HepG2 (cell line): ENCODE measurements around the gene TRAIP. TPM values are rescaled to one million over a fixed set of nuclear protein-coding genes. Genes with fewer than 3 reads are reported as not detected.

Source experiments
- ATAC-seq: fragments of 200-7000 bp; cut with Tn5 transposase; 3 replicates; pipeline ENCODE4 v1.9.1; 2020; ENCODE audit warnings: mild to moderate bottlenecking, moderate library complexity
- BruUV-seq: library from RNA; stranded (reverse); fragments of 400-500 nt; replicated peaks from 2 replicates; lab custom pipeline; 2021; lab: Mats Ljungman, UMichigan
- CTCF ChIA-PET: fragments of 300-600 bp; formaldehyde crosslinking; extraction: SDS; loops from one replicate; lab custom pipeline; 2021; ENCODE audit warnings: low total read pairs, inconsistent platforms, low intra/inter-chr PET ratio; lab: Yijun Ruan, JAX
- POLR2A ChIA-PET: fragments of 350-600 bp; sonication (Branson Sonifier 250); formaldehyde crosslinking; loops from one replicate; lab custom pipeline; 2020; ENCODE audit warnings: antibody characterized with exemption, inconsistent platforms; lab: Yijun Ruan, JAX
- DNase-seq: peaks from one replicate; pipeline ENCODE4 v3.0.0-alpha.2; 2015; ENCODE audit warnings: low spot score
- FAIRE-seq: peaks from 3 replicates; lab custom pipeline; 2011; peaks lifted over from hg19 to GRCh38; lab: Jason Lieb, UNC
- H2AFZ ChIP-seq: one replicate; pipeline ENCODE4 v1.6.1; 2011; ENCODE audit warnings: low read length, inconsistent platforms
- H3K27ac ChIP-seq: fragments of 300-600 bp; 3 replicates; pipeline ENCODE4 v1.8.0; 2011; ENCODE audit warnings: mixed run types, mild to moderate bottlenecking, mixed read lengths, low read length, inconsistent platforms; ENCODE audit not compliant: insufficient read depth; ENCODE audit errors: extremely low read length
- H3K27me3 ChIP-seq, 2 experiments: fragments of 200-600 bp in 1 of 2; 2 replicates in 1 of 2; 3 replicates in 1 of 2; pipeline versions ENCODE4 v1.6.0 to v1.8.0; 2011; ENCODE audit warnings: low read length in 2 of 2, mild to moderate bottlenecking in 2 of 2, moderate library complexity in 2 of 2, inconsistent platforms in 1 of 2; ENCODE audit not compliant: insufficient read depth in 2 of 2, control insufficient read depth in 1 of 2
- H3K36me3 ChIP-seq, 2 experiments: fragments of 200-600 bp in 1 of 2; replicated peaks in 1 of 2; 2 replicates in 1 of 2; 3 replicates in 1 of 2; pipeline versions ENCODE4 v1.5.1 to v1.8.0; 2011; ENCODE audit warnings: low read length in 2 of 2, inconsistent platforms in 1 of 2; ENCODE audit not compliant: insufficient read depth in 2 of 2, control insufficient read depth in 1 of 2
- H3K4me1 ChIP-seq: 2 replicates; pipeline ENCODE4 v1.5.1; 2012; ENCODE audit warnings: low read length, inconsistent platforms; ENCODE audit not compliant: insufficient read depth
- H3K4me2 ChIP-seq: 2 replicates; pipeline ENCODE4 v1.6.0; 2011; ENCODE audit warnings: low read depth, low read length, inconsistent platforms
- H3K4me3 ChIP-seq, 3 experiments: fragments of 200-600 bp in 1 of 3; sonication (generic), shearing (Covaris generic) in 1 of 3; replicated peaks in 1 of 3; 2 replicates each; pipeline ENCODE4 v1.5.1; 2011 to 2016; ENCODE audit warnings: low read length in 3 of 3, inconsistent platforms in 2 of 3, low read depth in 2 of 3, mild to moderate bottlenecking in 2 of 3, control low read depth in 1 of 3, mixed read lengths in 1 of 3; ENCODE audit not compliant: insufficient read depth in 1 of 3
- H3K79me2 ChIP-seq: one replicate; pipeline ENCODE4 v1.6.1; 2011; ENCODE audit warnings: low read length, inconsistent platforms; ENCODE audit not compliant: insufficient read depth
- H3K9ac ChIP-seq: 2 replicates; pipeline ENCODE4 v1.6.0; 2011; ENCODE audit warnings: mild to moderate bottlenecking, low read depth, low read length, inconsistent platforms; ENCODE audit not compliant: insufficient read depth
- H3K9me3 ChIP-seq: 2 replicates; pipeline ENCODE4 v1.5.1; 2012; ENCODE audit warnings: mild to moderate bottlenecking, low read length
- H4K20me1 ChIP-seq: 2 replicates; pipeline ENCODE4 v1.6.0; 2011; ENCODE audit warnings: inconsistent platforms, mild to moderate bottlenecking, low read length, moderate library complexity; ENCODE audit not compliant: insufficient read depth
- CTCF ChIP-seq: sonication (generic); formaldehyde crosslinking; IDR thresholded peaks from 2 replicates; pipeline ENCODE4 v1.5.0; 2020; ENCODE audit warnings: mild to moderate bottlenecking, missing genetic modification reagents, moderate library complexity
- HNRNPL ChIP-seq: fragments of 200-400 bp; formaldehyde crosslinking; IDR thresholded peaks from 2 replicates; pipeline ENCODE4 v1.6.1; 2017; ENCODE audit warnings: mild to moderate bottlenecking, low read depth, low read length
- NR2F6 ChIP-seq, 2 experiments: IDR thresholded peaks; 2 replicates each; pipeline ENCODE4 v1.6.1; 2016; ENCODE audit warnings: antibody characterized with exemption in 1 of 2, mild to moderate bottlenecking in 1 of 2
- SRSF1 ChIP-seq: fragments of 200-400 bp; formaldehyde crosslinking; optimal IDR thresholded peaks from 2 replicates; pipeline ENCODE3; 2017; ENCODE audit warnings: mild to moderate bottlenecking, low read depth, low read length, moderate library complexity
- THYN1 ChIP-seq: sonication (generic); formaldehyde crosslinking; IDR thresholded peaks from 2 replicates; pipeline ENCODE4 v1.8.1; 2023; ENCODE audit warnings: low read depth, mild to moderate bottlenecking, moderate library complexity, missing genetic modification reagents, borderline replicate concordance
- TRIM22 ChIP-seq: fragments of 450-650 bp; IDR thresholded peaks from 2 replicates; pipeline ENCODE4 v1.6.1; 2017
- UBTF ChIP-seq: sonication (generic); formaldehyde crosslinking; IDR thresholded peaks from 2 replicates; pipeline ENCODE4 v1.4.0; 2020; ENCODE audit warnings: mild to moderate bottlenecking, missing genetic modification reagents
- ZNF33A ChIP-seq: sonication (generic); formaldehyde crosslinking; IDR thresholded peaks from 2 replicates; pipeline ENCODE4 v1.5.1; 2020; ENCODE audit warnings: missing genetic modification reagents, mild to moderate bottlenecking, moderate library complexity, borderline replicate concordance
- ZNF34 ChIP-seq: sonication (generic); formaldehyde crosslinking; IDR thresholded peaks from 2 replicates; pipeline ENCODE4 v1.4.0; 2020; ENCODE audit warnings: mild to moderate bottlenecking, missing genetic modification reagents, borderline replicate concordance
- ZNF598 ChIP-seq: sonication (generic); formaldehyde crosslinking; IDR thresholded peaks from 2 replicates; pipeline ENCODE4 v1.5.1; 2020; ENCODE audit warnings: mild to moderate bottlenecking, missing genetic modification reagents, borderline replicate concordance
- ZNF766 ChIP-seq: sonication (generic); formaldehyde crosslinking; IDR thresholded peaks from 2 replicates; pipeline ENCODE4 v1.5.0; 2020; ENCODE audit warnings: missing genetic modification reagents, borderline replicate concordance
- WGBS: methylation state at CpG from one replicate; pipeline ENCODE4 v1.1.6; 2017; ENCODE audit warnings: low lambda C conversion rate; 5-methylcytosine and 5-hydroxymethylcytosine counted together
- in situ Hi-C: cut with HindIII; loops from 2 replicates; pipeline ENCODE4 v1.10.0; 2017; ENCODE audit warnings: low pct_unique_long_range_greater_than_20kb; ENCODE audit not compliant: extremely low pct_ligation_motif_present
- intact Hi-C: fragments of 100-400 bp; cut with micrococcal nuclease; formaldehyde crosslinking; loops from one replicate; pipeline ENCODE4 v1.10.0; 2022; ENCODE audit not compliant: unreplicated experiment
- polyA plus RNA-seq, 8 experiments: library from polyadenylated mRNA; depleted of rRNA in 3 of 8; stranded (reverse) in 7 of 8; unstranded in 1 of 8; fragments of >200 nt; fragmentation: Illumina TruSeq in 4 of 8; extraction: Trizol in 4 of 8; gene quantifications; 2 replicates each; pipeline versions ENCODE4 v1.2.1 to v1.2.3, GENCODE V29; 2011 to 2016; ENCODE audit warnings: low read depth in 4 of 8, missing spikeins in 1 of 8, mixed read lengths in 1 of 8; ENCODE audit not compliant: insufficient read depth in 1 of 8
- total RNA-seq, 5 experiments: library from RNA; depleted of rRNA; stranded (reverse); fragments of >200 nt; fragmentation: Illumina TruSeq; extraction: Trizol; gene quantifications; 2 replicates each; pipeline ENCODE4 v1.2.3, GENCODE V29; 2016; ENCODE audit warnings: low read depth in 1 of 5
- TF ChIP-seq, protein P1 (sequence below): sonication (generic); IDR thresholded peaks from 2 replicates; pipeline ENCODE4 v1.6.1; 2016; ENCODE audit warnings: low read depth, borderline replicate concordance
- TF ChIP-seq, protein P2 (sequence below): sonication (generic); formaldehyde crosslinking; IDR thresholded peaks from 2 replicates; pipeline ENCODE4 v1.5.0; 2020; ENCODE audit warnings: mild to moderate bottlenecking, low read depth, missing genetic modification reagents, borderline replicate concordance

TRAIP gene
- total and polyA plus RNA-seq, 2 of the 13 experiments (the other 11 are each of a cell fraction or from before 2014, with no cell fraction given): 13.9 to 23.9 TPM

- no peak for TF ChIP-seq TRIM22
- TF ChIP-seq THYN1 (CRISPR knock-in tag): no peak
- 0 out of 2 replicates have a peak, but pooled peaks have one; percentile 44 for TF ChIP-seq HNRNPL
These were observed 57.3 kb downstream of the TRAIP start (continued) for GRCh38 chr3:49799105-49799504.

- in situ Hi-C loops (no loop called here), intact Hi-C loops (no loop called here)
- Histone ChIP-seq H4K20me1 (no peaks in the 10 kb centered on the region), H2AFZ (no peak overlapping the region), H3K4me2 (peak overlapping the region; percentile 68), H3K4me3 (peak overlapping the region in 2 of 3 experiments; percentile 12 to 39; a peak in 1 of 6 replicates), H3K9ac (no peak overlapping the region), H3K27me3 (peaks cover 0 to 1% of the 10 kb centered on the region in 2 experiments; a peak in 1 of 5 replicates), H3K4me1 (peaks cover 44% of the 10 kb centered on the region), H3K36me3 (no peaks in the 10 kb centered on the region), H3K27ac (no peak overlapping the region), H3K79me2 (no peaks in the 10 kb centered on the region), H3K9me3 (no peaks in the 10 kb centered on the region)
- POLR2A ChIA-PET: interaction anchor here (0.6 to 1.2 kb wide), 4 partner anchors 9 to 300 kb away, joined by 3 to 4 read pairs (median 3); partner anchors contain the start of genes IP6K1 and MON1A
- WGBS: 49% methylated on average over 8 of the region's 24 CpGs
- no peak for FAIRE-seq
- CTCF ChIA-PET: no interaction called here
- no peak for DNase-seq
- BruUV-seq: no TSS peak
- ATAC-seq: peak; percentile 52
- TF ChIP-seq, protein P1, sequence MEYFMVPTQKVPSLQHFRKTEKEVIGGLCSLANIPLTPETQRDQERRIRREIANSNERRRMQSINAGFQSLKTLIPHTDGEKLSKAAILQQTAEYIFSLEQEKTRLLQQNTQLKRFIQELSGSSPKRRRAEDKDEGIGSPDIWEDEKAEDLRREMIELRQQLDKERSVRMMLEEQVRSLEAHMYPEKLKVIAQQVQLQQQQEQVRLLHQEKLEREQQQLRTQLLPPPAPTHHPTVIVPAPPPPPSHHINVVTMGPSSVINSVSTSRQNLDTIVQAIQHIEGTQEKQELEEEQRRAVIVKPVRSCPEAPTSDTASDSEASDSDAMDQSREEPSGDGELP: peak; percentile 32; the same call in 1 of the 2 replicates
- TF ChIP-seq, protein P2, sequence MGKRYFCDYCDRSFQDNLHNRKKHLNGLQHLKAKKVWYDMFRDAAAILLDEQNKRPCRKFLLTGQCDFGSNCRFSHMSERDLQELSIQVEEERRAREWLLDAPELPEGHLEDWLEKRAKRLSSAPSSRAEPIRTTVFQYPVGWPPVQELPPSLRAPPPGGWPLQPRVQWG: no peak
- TF ChIP-seq ZNF33A (CRISPR knock-in tag): no peak
- TF ChIP-seq ZNF34: no peak
- 0 out of 2 replicates have a peak, but pooled peaks have one; percentile 4 for TF ChIP-seq CTCF (CRISPR knock-in tag)
- TF ChIP-seq ZNF766 (CRISPR knock-in tag): no peak
- TF ChIP-seq UBTF: peak; percentile 54
- peak; percentile 66 for TF ChIP-seq SRSF1
- TF ChIP-seq ZNF598: no peak
- peak; percentile 71 for TF ChIP-seq NR2F6 (IDR thresholded peaks at IDR 0.05)
- peak; percentile 76 for TF ChIP-seq NR2F6 (CRISPR knock-in tag; IDR thresholded peaks at IDR 0.05)
These were observed 61.1 kb downstream of the TRAIP start for GRCh38 chr3:49794926-49795905.
